RPMI7951 (cell line): ENCODE data around the gene CHD6. TPM values are rescaled to one million over a fixed set of nuclear protein-coding genes. Genes with fewer than 3 reads are reported as not detected.

Experiments
- DNase-seq: peaks from one replicate; pipeline ENCODE4 v3.0.0-alpha.2; 2012; ENCODE audit warnings: low read depth
- total RNA-seq: library from RNA; depleted of rRNA; stranded (reverse); fragments of >200 nt; shearing (Covaris generic); gene quantifications from 2 replicates; pipeline ENCODE4 v1.2.3, GENCODE V29; 2014

The CHD6 gene
- total RNA-seq, 1 experiment from 2014 or later, result 17.4 TPM

DNA sequence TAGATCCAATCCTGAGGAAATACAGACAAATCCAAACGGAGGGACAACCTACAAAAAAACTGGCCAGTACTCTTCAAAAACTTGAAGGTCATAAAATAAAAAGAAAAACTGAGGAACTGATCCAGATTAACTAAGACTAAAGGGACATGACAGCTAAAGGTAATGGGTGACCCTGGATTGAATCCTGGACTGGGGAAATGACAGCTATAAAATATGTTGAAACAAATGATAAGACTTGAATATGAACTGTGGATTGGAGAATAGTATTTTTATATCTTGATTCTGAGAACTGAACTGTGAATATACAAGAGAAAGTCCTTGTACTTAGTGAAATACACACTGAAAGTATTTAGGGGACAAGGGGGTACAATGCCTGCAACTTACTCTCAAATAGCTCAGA is 154.6 kb downstream of the CHD6 start:
- no peak for DNase-seq

DNA sequence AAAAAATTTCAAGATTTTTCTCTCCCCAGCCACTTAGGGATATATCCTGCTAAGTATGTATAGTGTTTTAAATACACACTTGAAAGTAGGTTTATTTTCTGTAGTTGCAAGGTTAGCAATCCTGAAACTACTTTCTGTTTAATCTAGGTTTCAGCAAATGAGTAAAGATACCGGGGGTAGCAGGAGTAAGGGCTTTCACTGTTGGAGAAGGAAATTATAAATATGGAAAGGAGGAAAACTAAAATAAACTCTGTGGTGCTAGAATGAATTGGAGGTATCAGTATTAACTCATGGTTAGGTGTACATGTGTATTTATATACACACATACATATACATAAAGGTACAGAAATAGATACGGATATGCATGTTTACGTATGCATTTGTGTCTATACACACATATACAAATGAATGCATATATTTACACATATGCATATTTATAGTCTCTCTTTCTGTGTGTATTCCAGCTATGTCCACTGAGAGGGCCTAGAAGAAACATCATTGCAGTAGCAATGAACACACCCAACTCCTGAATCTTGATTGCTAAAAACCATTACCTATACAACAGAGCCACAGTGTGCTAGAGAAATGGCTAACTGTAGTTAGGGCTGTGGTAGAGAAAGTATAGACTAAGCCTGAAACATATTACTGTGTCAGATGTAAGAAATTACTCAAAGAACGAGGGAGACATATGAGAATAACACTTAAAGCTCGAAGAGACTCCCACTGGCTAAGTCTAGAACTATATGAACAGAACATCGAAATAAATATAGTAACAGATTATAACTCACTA is 155.6 kb downstream of the CHD6 start:
- DNase-seq, result no peak

DNA sequence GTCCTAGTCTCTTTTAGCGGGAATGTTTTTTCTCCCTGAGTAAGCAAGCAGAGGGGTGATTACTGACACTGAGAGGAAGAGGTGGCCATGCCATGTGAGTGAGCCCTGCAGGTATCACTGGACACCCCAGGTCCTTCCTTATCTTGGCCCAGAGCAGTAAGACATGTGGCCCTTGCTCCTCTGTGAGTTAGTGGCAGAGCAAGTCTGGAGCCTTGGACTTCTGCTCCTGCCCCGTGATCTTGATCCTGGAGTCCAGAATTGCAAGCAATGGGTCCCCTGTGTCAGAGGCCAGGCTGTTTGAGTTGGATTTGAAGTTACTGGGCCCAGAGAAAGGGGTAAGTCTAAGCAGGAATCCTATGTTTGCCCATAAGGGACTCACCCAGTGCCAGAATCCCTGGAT is 159.4 kb downstream of the CHD6 start:
- DNase-seq, result no peak

DNA sequence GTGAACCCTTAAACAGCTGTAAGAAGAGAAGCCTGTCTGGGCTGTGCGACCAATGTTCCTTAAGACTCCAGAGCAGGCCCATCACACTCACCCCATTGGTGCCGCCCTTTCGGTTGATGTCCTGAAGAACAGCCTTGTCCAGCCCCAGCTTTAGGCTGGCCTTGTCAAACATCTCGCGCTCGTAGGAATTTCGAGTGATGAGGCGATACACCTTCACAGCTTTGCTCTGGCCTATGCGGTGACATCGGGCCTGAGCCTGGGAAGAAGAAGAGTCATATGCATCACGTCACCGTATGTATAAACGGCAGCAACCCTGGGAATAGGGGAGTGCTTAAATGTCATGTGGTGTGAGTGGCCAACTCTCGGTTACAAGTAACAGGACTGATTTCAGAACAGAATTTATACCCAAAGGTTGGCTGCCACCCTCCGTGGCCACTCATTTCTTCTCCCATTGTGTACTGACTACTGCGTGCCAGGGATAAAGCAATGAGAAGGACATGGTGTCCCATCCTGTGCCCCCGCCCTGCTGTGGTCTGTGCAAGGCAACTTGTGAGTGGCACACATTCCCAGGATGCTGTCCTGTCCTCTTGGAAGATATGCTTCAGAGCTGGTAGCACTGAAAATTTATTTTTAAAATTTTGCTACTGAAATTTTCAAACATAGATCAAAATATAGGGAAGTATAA is 160.9 kb downstream of the CHD6 start:
- DNase-seq, result no peak

DNA sequence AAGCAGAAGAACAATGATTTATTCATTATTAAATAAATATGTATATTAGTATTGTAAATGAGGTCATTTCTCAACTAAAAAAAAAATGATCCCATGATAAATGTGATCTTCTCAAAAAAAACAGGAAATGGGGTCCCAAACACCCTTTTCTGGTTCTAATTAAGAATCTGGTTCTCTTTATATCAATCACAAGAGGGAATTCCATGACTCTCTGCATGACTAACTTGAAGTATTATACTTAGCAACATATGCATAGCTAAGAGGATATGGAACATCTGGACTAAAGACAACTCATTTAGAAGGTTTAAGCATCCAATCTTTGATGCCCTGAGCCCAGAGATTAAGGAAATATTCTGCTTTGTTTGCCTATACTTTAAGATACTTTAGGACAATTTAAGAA is 161.8 kb downstream of the CHD6 start:
- DNase-seq, result no peak

DNA sequence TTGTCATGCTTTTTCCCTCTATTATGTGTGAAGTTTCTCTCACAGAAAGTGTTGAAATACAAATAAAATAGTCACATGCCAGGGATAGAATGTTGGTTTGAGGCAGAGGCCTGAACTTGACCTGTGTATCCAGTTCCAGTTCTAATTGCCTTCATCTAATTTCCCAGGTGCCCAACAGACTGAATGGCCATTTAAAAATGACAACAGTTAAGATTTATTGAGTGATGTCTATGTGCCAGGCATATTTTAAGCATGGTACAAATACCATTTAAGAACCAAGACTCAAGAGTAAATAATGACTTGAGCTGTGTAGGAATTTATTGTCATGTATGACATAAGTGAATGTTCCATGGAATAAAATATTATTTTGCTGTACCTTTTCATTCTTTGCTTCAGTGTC is 163.9 kb downstream of the CHD6 start:
- no peak for DNase-seq

DNA sequence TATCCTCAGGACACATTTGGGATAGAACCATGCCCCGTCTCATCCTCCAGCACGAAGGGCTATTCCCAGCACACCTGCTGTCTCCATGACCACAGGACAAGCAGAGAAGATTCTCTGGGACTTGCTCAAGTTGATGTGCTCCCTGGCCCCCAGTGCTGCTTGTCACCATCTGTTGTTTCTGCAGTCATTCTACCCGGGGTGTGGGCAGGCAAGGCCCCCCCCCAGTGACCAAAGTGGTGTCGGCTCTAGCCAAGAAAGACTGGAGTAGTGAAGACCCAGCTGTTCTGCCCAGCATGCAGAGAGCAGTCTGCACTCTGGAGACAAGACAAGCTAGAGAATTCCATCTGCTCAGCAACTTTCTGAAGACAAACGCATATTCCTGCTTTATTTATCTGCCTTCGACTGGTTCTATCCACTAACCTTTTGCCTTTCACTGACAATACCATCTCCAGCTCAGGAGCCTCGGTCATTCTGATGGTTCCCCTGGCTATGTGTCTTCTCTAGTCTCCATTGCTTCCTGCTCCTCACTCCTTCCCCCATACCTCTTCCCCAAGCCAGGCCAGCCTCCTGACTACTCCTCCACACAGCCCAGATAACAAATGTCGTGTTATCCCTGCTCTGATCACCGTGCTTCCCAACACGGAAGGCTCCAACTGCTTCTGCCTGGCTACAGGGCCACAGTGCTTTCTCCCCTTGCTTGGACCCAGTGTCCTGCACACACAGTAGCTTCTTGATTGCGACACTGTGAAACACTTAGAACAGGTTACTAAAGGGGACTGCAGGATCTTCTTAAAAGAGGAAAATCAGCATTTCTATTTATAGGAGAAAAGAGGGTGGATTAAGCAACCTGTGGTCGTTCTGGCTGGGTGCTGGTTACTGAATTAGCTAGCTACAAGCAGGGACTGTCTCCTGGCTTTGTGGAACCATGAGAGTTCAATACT is 164.9 kb downstream of the CHD6 start:
- DNase-seq, result no peak

DNA sequence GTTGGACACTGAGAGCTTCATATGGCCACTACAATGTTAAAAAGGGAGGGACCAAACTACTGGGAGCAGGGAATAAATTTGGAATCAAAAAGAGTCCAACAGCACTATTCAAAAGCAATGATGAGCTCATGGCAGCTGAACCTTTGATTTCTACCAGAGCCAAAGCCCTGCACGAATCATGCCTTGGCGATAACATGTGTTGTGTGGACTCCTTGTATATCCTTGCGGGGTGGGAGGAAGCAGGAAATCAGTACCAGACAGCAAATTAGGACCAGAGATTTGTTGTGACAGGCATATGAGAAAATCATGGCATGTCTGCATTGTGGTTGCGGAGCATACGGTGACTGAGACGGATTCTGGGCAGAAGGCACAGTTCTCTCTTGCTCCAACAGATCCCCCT is 166.0 kb downstream of the CHD6 start:
- DNase-seq, result no peak

DNA sequence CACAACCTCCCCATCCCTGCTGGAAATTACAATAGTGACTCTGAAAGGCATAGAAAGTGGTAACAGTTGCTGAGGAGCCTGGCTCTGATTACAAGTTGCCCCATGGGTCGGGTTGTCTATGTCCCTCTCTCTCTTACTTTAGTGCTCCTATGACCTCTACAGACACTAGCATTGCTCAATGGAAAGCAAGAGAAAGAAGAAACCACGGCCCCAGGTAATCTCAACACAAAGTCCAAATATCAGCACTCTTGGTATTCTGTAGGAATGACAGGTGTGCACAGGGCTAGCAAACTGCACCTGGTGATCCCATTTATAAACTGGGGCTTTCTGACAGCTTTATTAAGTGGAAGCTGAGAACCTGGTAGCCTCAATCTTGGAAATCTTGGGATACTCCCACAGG is 171.2 kb downstream of the CHD6 start:
- DNase-seq, result no peak

DNA sequence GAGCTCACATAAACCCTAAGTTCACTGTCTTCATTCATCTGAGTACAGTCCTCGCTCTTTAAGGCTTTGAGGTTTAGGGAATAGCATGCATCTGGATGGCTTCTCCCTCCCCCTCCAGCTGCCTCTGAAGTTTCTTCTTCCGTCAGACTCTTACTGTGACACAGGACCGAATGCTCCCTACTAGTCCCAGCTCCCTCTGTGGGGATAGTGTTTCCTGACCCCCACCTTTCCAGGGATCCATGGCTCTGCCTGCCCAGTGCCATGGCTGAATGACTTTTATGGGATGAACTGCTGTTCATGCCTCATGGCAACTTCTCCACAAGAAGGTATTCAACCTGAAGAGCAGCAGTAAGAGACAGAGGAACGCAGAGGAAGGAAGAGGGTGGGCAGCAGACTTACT is 171.7 kb downstream of the CHD6 start:
- DNase-seq, result no peak

DNA sequence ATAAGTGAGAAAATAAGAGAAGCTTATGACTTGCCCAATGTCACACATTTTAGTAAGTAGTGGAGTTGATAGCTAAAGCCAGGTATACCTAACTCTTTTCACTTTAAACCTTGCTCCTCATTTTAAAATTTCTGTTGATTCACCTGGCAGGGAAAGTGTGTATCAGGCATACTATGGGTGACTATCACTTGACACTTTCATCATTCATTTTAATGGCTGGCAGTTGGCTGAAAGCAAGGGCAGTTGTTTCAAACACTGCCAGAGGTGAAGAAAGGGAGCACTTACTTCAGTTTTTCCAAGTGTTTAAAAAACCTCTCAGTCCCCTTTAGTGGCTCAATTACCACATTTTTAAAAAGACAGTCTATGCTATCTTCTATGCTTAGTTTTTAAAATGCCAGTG is 173.4 kb downstream of the CHD6 start:
- no peak for DNase-seq

DNA sequence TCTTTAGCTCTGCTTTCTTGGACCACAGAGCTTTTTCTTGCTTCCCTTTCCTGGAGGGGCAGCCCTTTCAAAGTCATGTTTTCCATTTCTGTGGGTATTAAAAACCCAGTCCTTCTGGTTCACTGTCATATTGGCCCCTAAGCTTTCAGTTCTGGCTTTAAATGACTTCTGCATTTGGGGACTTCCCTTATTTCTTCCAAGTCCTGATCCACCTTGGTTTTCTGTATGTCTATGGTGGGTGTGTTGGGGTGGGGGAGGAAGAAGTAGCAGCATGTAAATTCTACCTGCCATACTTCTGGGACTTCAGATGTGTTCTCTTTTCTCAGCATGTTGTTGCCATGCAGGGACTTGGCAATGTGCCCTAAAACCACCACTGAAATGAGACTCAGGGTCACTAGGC is 174.5 kb downstream of the CHD6 start:
- no peak for DNase-seq

DNA sequence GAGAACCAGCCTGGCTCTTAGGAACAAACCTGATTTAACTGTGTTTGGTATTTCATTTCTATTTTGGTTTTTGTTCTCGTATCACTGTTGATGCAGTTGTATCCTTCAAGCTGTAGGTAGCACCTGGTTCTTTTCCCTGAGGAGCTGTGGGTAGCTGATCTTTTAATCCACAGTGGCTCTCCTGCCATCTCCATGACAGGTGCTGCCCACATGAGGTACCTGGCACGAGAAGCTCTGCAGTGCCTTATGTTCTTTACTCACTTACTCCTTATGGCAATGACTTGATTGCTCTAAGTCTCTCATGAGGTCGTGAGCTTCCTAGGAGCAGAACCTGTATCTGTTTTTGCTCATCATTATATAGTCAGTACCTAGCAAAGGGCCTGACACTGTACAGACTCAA is 177.3 kb downstream of the CHD6 start:
- no peak for DNase-seq

DNA sequence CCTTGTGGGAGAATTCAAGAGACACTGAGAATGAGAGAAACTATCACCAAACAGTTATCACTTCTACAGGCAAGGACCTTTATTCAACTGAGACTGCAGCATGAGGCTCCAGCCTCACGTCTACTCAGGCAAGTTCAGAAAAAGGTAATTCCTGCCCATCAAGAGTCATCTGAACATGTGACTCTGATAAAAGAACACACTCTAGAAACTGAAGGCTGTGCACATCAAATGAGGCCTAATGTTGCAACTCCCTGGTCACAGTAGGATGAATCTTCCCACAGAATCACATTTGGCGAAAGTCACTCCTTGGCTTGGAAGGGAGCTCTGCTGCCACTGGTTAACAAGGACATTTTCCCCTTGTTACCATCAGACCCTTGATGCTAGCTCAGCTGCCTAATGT is 180.3 kb downstream of the CHD6 start:
- DNase-seq, result no peak

DNA sequence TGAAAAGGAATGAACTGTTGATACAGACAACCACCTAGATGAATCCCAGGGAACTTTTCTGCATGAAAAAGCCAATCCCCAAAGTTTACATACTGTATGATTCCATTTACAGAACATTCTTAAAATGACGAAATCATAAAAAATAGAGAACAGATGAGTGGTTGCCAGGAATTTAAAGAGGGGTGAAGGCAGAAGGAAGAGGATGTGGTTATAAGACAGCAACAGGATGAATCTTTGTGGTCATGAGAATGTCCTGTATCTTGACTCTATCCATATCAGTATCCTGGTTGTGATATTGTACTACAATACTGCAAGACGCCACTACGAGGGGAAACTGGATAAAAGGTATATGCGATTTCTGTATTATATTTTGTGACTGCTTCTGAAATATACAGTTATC is 181.5 kb downstream of the CHD6 start:
- DNase-seq, result peak; percentile 68

DNA sequence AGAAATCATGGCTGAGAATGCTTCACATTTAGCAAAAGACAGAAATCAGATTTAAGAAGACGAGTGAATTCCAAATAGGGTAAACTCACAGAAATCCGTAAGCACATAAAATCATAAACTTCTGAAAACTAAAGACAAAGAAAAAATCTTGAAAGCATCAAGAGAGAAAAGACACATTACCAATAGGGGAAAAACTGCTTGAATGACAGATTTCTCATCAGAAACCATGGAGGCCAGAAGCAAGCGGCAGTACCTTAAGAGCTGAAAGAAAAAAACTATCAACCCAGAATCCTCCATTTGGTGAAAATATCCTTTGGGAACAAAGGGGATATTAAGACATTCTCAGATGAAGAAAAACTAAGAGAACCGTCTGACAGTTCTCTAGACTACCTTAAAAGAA is 185.0 kb downstream of the CHD6 start:
- DNase-seq, result no peak

DNA sequence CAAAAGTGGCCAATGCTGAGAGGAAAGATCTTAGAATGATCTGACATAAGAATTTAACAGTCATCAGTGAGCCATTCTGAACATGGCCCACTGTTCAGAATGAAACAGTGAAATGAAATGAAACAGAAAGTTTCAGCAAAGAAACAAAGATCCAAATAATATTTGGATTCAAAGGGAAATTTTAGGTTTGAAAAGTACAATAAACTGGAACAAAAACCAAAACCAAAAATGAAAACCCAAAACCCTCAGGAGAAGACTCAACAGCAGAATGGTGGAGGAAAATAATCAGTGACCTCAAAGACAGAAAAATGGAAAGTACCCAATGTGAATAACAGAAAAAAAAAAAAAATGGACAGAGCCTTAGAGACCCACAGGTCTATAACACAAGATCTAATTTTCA is 185.4 kb downstream of the CHD6 start:
- DNase-seq, result no peak

DNA sequence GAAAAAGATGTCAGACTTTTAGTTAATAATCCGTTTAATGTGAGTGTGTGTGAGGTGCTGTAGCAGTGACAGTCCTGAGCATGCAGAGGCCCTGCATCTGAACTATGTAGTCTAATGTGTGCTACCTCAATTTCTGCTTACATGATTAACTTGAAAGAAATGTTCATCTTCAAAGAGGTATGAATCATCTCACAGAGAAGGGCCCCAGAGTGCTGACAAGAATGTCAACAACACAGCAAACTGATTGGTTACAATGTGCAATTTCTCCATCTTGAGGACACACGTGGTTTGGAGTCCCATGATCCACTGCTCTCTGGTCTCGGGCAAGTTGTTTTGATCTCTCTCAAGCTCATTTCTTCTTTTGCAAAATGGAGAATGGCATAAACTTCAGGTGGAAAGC is 189.9 kb downstream of the CHD6 start:
- peak; percentile 79 for DNase-seq

DNA sequence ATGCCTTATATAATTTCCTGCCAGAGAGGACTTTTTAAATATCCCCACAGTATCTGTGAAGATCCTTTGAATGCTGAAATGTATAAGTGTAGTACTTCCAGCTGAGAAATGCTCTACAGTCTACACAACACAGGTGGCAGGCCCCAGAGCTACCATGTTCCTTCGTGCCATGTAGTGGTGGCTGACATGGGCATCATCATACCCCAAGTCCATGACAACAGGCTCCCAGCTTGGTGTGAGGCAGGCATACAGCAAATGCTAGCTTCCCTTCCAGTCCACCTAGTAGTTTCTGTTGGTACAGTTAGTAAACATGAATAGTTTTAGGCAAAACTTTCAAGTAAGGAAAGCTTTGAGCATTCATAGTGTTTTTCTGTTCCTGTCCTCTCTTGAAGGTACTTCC is 190.3 kb downstream of the CHD6 start:
- DNase-seq, result no peak

DNA sequence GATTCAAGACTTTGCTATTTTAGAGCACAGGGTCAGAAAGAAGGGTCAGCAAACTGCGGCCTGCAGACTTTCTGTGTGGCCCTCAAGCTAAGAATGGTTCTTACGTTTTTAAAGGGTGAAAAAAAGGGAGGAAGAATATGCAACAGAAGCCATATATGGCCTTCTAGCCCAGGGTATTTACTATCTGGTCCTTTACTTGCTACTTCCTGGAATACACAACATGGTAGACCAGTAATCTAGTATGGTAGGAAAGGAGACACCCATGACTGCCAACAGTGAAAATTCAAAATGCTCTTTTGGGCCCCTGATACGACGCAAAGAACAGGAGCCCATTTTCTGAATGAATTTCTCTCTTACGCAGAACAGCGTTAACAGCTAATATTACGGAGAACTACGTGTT is 191.2 kb downstream of the CHD6 start:
- DNase-seq, result no peak

DNA sequence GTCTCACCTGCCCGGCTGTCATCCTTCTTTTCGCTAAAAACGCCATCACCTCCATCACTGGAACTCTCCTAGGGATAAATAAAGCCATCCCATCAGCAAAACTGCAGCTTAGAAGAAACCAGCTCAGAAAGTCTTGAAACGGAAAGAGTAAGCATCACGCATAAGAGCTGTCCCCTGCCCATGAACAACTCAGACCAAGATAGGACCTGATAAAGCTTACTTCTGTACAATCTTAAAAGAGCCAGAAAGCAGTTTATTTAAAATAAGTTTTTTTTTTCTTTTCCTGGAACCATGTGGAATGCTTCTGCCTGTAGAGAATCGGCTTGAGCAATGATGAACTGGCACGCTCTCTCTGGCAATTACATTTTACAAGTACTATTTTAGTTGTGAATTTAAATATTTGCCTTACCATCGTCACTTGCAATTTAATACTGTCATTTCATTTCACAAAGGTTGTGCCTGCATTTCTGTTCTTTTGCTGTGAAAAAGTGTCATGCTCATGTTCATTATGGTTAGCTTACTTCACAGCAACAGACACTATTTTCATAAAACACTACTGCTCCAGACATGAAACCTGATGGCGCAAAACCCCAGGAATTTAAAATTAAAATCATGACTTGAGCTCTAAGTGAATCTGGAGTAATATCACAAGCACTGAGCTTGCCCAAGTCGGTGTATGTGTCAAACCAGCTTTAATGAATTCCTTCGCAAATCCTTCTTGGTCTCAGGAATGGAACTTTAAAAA is 191.9 kb downstream of the CHD6 start:
- DNase-seq, result no peak
